Liver (tissue), 3 donors: ENCODE data around the gene AP1S1.

Experiments
- CTCF ChIP-seq: fragments of 150-350 bp; IDR thresholded peaks from 2 replicates; pipeline ENCODE4 v1.5.1; 2017; ENCODE audit warnings: improper control_type of control experiment, low read depth, low read length; ENCODE audit not compliant: missing input control
- EGR1 ChIP-seq, 2 donors: IDR thresholded peaks; 2 replicates each; pipeline ENCODE4 v1.6.1; 2016 to 2018; ENCODE audit warnings: antibody characterized with exemption in 2 of 2, low read depth in 2 of 2
- GABPA ChIP-seq, 2 donors: IDR thresholded peaks in 1 of 2; conservative IDR thresholded peaks in 1 of 2; 2 replicates each; pipeline ENCODE4 v1.6.1; 2016; ENCODE audit warnings: antibody characterized with exemption in 2 of 2, mild to moderate bottlenecking in 1 of 2, moderate library complexity in 1 of 2
- HNF4A ChIP-seq, 2 donors: conservative IDR thresholded peaks; 2 replicates each; pipeline ENCODE4 v1.6.1; 2016; ENCODE audit warnings: antibody characterized with exemption in 2 of 2, mild to moderate bottlenecking in 2 of 2
- JUND ChIP-seq, 2 donors: IDR thresholded peaks; 2 replicates each; pipeline ENCODE4 v1.6.1; 2016; ENCODE audit warnings: antibody characterized with exemption in 2 of 2
- RAD21 ChIP-seq, 2 donors: IDR thresholded peaks; 2 replicates each; pipeline ENCODE4 v1.6.1; 2016; ENCODE audit warnings: antibody characterized with exemption in 2 of 2, mild to moderate bottlenecking in 2 of 2
- REST ChIP-seq: IDR thresholded peaks from 2 replicates; pipeline ENCODE4 v1.6.1; 2016; ENCODE audit warnings: antibody characterized with exemption, mild to moderate bottlenecking
- TAF1 ChIP-seq: conservative IDR thresholded peaks from 2 replicates; pipeline ENCODE4 v1.6.1; 2016; ENCODE audit warnings: antibody characterized with exemption, mild to moderate bottlenecking
- YY1 ChIP-seq: IDR thresholded peaks from 2 replicates; pipeline ENCODE4 v1.6.1; 2016; ENCODE audit warnings: antibody characterized with exemption, mild to moderate bottlenecking
- TF ChIP-seq, protein P1 (sequence below): IDR thresholded peaks from 2 replicates; pipeline ENCODE4 v1.6.1; 2016; ENCODE audit warnings: antibody characterized with exemption
- TF ChIP-seq, protein P2 (sequence below): IDR thresholded peaks from 2 replicates; pipeline ENCODE4 v1.6.1; 2016; ENCODE audit warnings: antibody characterized with exemption
- TF ChIP-seq, protein P3 (sequence below): IDR thresholded peaks from 2 replicates; pipeline ENCODE4 v1.6.1; 2016; ENCODE audit warnings: antibody characterized with exemption
- donor health status: healthy.
- donor health status: healthy.

GRCh38 chr7:101111261-101111660 lies 43.0 kb upstream of the AP1S1 start:
- TF ChIP-seq REST (no peak), CTCF (no peak), TAF1 (no peak), YY1 (no peak), GABPA (IDR thresholded peaks at IDR 0.05 in 1 of 2, conservative IDR thresholded peaks at IDR 0.05 in 1 of 2) (no peak), HNF4A (conservative IDR thresholded peaks at IDR 0.05) (no peak), EGR1 (IDR thresholded peaks at IDR 0.05; ENCODE audit: low read depth in 2 of 2) (no peak), JUND (IDR thresholded peaks at IDR 0.05) (no peak), RAD21 (IDR thresholded peaks at IDR 0.05) (no peak)
- TF ChIP-seq, protein P1, sequence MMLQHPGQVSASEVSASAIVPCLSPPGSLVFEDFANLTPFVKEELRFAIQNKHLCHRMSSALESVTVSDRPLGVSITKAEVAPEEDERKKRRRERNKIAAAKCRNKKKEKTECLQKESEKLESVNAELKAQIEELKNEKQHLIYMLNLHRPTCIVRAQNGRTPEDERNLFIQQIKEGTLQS, result no peak
- TF ChIP-seq, protein P2, sequence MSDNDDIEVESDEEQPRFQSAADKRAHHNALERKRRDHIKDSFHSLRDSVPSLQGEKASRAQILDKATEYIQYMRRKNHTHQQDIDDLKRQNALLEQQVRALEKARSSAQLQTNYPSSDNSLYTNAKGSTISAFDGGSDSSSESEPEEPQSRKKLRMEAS, result no peak
- TF ChIP-seq, protein P3, sequence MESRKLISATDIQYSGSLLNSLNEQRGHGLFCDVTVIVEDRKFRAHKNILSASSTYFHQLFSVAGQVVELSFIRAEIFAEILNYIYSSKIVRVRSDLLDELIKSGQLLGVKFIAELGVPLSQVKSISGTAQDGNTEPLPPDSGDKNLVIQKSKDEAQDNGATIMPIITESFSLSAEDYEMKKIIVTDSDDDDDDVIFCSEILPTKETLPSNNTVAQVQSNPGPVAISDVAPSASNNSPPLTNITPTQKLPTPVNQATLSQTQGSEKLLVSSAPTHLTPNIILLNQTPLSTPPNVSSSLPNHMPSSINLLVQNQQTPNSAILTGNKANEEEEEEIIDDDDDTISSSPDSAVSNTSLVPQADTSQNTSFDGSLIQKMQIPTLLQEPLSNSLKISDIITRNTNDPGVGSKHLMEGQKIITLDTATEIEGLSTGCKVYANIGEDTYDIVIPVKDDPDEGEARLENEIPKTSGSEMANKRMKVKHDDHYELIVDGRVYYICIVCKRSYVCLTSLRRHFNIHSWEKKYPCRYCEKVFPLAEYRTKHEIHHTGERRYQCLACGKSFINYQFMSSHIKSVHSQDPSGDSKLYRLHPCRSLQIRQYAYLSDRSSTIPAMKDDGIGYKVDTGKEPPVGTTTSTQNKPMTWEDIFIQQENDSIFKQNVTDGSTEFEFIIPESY, result no peak
